ENCODE data around the gene FOXN3.
"Not testable (repeated sequence)": the region's sequence is repeated elsewhere in the genome, so short reads cannot be mapped to it uniquely, and the experiment has no call there.

Gene FOXN3

GRCh38 chr14:89266754-89267153 lies 150.3 kb downstream of the FOXN3 start:
- no peak for DNase-seq

GRCh38 chr14:89265234-89265633 lies 151.8 kb downstream of the FOXN3 start:
- DNase-seq = no peak

DNA sequence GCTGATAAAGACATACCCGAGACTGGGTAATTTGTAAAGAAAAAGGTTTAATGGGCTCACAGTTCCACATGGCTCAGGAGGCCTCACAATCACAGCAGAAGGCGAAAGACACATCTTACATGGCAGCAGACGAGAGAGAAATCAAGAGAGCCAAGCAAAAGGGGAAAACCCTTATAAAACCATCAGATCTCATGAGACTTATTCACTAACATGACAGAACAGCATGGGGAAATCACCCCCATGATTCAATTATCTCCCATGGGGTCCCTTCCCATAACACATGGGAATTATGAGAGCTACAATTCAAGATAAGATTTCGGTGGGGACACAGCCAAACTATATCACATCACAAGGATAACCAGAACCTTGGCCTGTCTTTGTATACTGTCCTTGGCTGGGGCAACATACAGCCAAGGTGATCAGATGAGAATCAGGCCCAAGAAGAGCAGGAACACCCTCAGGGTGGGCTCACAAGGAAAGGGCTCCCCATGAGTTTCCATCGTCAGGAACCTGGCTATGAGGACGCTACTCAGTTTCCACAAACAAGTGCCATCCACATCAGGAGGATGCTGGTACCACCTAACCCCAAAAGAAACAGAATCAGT lies 152.7 kb downstream of the FOXN3 start:
- DNase-seq = no peak

- no peak for DNase-seq
Measured at GRCh38 chr14:89262041-89262440, 155.0 kb downstream of the FOXN3 start.

- DNase-seq = no peak
Measured at GRCh38 chr14:89260898-89261297, 156.1 kb downstream of the FOXN3 start.

GRCh38 chr14:89259951-89260609 lies 157.0 kb downstream of the FOXN3 start:
- DNase-seq = no peak

- no peak for DNase-seq
Measured at GRCh38 chr14:89258728-89259273, 158.2 kb downstream of the FOXN3 start.

DNA sequence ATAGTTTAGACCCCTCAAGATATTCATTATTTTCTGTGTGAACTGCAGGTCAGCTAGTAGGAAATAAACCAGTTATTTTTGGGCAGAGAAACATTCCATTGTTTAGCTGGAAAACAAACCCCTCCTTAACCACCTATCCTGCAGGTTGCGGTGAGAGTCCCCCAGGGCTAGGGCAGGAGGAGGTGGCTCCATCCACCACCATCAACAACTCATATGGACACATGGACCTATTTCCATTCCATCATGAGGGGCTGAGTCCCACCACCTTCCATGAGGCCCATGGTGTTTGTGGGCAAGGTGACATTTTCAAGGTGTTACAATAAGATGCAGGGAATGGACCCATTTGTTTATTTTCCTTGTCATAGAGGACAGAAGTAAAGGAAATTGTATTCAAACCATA lies 160.1 kb downstream of the FOXN3 start:
- DNase-seq = no peak

GRCh38 chr14:89256283-89256682 lies 160.8 kb downstream of the FOXN3 start:
- no peak for DNase-seq

DNA sequence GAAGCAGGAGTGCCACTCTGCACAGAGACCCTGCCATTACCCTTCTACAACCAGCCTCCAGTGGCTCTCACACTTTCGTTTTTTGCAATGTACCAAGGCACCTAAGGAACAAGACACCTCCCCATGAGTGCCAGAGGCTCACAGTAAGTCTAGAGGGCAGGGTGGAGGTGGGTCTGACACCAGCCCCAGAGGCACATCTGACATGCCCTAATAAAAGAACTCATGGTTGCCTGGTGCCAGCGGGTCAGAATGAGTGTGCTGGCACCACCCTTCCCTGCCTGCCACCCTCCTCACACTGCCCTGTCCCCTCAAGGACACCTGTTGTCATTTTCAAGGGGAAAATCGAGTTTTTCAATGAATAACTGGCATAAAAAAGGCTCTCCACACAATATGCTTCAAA lies 161.2 kb downstream of the FOXN3 start:
- no peak for DNase-seq

- DNase-seq = no peak
Measured at GRCh38 chr14:89255012-89255411, 162.0 kb downstream of the FOXN3 start.

GRCh38 chr14:89254166-89254909 lies 162.7 kb downstream of the FOXN3 start:
- DNase-seq = no peak

DNA sequence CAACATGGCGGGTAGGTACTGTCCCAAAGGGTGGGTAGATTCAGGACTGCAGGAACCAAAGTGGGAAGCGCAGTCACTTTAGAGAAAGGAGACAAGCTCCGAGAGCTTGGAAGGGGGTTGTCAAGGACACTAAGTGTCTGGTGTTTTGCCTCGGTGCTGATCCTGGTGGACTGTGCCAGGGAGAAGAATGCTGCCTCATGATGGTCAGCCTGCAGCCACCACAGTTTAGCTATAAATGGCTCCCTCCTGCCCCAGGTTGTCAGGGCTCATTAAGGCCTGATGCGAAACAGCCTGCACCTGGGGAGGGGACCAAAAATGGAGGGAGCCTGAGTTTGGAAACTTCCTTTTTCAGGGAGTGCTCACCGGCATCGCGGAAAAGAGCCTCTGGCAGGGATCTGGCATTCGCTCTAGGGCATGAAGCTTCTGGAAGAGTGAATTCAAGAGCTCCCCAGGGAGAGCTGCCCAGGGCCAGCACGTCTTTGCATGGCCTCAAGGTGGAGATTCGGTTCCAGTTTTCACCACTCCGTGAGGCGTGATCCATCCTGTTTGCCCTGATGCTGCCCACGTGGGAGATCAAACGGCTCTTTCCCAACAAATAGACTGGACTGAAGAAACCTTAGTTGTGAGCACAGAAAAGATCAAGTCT lies 164.0 kb downstream of the FOXN3 start:
- DNase-seq = no peak

DNA sequence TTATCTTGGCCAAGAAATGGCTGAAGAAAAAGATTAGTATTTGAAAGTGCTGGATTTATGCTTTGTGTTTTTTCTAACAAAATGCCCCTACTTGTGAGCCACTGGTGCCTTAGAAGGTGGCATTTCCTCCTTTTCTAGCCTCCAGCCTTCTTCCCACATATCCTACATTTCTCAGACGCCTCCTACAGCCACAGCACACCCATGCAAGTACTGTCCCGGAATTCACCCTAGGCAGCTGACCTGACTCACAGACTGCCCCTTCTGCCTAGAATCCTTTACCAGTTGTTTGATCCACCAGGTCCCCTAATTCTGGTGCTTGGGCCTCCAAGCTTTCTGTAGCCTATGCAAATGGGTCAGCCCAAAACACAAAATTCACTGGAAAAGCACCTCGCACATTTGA lies 166.0 kb downstream of the FOXN3 start:
- no peak for DNase-seq

- DNase-seq = not testable (repeated sequence)
Measured at GRCh38 chr14:89250655-89250975, 166.4 kb downstream of the FOXN3 start.

DNA sequence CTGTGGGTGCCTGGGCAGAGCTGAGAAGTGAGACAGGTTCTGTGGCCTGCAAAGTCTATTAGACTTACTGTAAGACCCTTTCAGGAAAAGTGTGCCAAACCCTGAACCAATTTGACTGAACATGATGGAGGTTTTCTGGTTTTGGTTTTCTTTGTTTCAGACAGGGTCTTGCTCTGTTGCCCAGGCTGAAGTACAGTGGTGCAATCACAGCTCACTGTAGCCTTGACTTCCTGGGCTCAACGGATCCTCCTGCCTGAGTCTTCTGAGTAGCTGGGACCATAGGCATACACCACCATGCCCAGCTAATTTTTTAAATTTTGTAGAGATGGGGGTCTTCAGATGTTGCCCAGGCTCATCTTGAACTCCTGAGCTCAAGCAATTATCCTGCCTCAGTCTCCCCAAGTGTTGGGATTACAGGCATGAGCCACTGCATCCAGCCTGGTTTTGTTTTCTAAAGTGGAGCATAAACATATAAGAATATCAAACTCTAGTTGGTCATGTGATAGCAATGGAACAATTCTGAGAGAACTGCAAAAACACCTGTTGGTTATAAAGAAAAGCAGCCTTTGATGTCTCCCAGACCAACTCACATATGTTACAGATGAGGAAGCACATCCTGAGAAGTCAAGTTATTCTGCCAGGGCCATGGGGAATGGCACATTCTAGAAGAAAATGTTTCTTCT lies 166.9 kb downstream of the FOXN3 start:
- DNase-seq = no peak

DNA sequence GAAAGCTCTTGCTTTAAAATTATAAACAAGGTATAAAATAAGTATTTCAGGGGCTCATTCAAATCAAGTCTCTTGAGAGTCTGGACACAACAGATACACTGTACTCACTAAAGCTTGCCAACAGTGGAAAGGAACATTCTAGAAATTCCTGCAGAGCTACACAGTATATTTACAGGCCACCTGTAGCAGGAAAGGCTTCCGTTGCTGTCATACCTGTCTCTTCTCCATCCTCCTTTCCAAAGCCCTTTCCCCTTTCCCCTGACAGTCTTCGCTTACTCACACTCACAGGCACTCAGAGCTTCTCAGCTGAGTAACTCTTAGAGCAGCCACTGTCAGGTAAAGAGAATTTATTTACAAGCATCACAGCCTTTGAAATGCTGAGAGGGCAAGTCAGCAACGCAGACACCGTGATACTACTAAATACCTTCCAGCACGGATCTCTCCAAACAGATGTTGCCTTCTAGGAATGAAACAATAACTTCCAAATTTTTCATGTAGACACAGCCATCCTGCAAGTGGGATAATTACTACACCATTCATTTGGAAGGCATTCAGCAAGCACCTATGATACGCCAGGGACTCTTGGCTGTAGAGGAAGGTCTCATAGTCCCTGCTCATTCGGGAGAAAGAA lies 167.9 kb downstream of the FOXN3 start:
- DNase-seq = no peak

- DNase-seq = no peak
Measured at GRCh38 chr14:89248411-89249064, 168.5 kb downstream of the FOXN3 start.

- no peak for DNase-seq
Measured at GRCh38 chr14:89247457-89248122, 169.4 kb downstream of the FOXN3 start.

DNA sequence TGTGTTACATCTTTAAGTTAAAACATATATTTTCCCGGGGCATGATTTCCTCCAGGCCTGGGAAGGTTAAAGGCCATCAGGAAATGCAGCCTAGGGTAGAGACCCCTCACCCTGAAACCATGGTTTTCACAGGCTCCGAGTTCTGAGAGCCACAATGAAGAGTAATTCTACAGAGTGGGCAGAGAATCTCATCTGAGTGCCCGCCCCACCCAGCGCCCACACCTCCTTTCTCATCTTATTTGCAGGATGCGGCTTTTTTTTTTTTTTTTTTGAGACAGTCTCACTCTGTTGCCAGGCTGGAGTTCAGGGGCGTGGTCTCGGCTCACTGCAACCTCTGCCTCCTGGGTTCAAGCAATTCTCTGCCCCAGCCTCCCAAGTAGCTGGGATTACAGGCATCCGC lies 170.7 kb downstream of the FOXN3 start:
- DNase-seq = no peak

- no peak for DNase-seq
Measured at GRCh38 chr14:89245802-89246201, 171.2 kb downstream of the FOXN3 start.

Measured in stimulated activated CD4-positive, alpha-beta T cell treated with anti-CD3 and anti-CD28 coated beads, Interleukin-2, amount 100 ng/mL, for 48 hours (primary cell).